GM18526 (cell line): ENCODE results near the gene CPEB3.

Source experiments
- POLR2A ChIP-seq: IDR thresholded peaks from 3 replicates; pipeline ENCODE4 v1.6.1; 2011; ENCODE audit not compliant: insufficient read length; ENCODE audit errors: extremely low read depth

The CPEB3 gene

GRCh38 chr10:92290076-92290836, 622 bp downstream of the CPEB3 start:
- no peak for TF ChIP-seq POLR2A

DNA sequence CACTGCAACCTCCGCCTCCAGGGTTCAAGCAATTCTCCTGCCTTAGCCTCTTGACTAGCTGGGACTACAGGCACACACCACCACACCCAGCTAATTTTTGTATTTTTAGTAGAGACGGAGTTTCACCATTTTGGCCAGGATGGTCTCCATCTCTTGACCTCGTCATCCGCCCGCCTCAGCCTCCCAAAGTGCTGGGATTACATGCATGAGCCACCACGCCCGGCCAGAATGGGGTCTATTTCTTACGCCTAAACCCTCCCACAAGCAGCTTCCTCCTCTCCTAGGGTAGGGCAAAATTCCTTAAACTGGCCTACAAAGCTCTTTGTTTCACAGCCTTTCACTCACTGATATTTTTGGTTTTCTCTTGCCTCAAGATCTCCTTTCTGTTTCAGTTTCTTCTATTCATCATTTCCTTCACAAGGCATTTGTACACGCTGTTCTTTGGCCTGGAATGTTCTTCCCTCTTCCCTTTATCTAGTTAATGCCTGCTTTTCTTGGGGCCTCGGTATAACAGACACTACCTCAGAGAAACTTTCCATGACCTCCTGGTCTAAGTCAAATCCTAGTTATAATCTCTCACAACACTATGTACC, 6.7 kb downstream of the CPEB3 start:
- TF ChIP-seq POLR2A = no peak

- TF ChIP-seq POLR2A = no peak
Measured at GRCh38 chr10:92278996-92279696, 11.7 kb downstream of the CPEB3 start.

GRCh38 chr10:92274071-92274470, 16.8 kb downstream of the CPEB3 start:
- no peak for TF ChIP-seq POLR2A

DNA sequence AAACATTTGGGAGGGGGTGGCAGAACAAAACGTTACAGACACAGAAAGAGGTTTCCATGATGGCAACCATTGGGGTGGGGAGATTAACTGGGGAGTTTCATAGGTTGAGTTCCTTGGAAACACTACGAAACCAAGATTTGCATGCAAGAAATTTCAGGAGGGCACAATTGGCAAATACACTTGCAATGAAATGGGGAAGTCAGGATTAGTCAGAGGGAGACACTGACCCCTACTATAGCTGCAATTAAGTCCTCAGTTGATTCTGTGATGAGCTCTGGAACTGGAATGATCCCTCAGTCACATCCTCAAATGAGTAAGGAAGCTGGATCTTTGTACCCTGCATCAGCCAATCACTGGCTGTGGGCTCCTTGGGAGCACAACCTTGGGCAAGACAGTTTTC, 22.1 kb downstream of the CPEB3 start:
- no peak for TF ChIP-seq POLR2A

GRCh38 chr10:92267343-92267742, 23.5 kb downstream of the CPEB3 start:
- no peak for TF ChIP-seq POLR2A

- TF ChIP-seq POLR2A = no peak
Measured at GRCh38 chr10:92265687-92266258, 25.1 kb downstream of the CPEB3 start.

DNA sequence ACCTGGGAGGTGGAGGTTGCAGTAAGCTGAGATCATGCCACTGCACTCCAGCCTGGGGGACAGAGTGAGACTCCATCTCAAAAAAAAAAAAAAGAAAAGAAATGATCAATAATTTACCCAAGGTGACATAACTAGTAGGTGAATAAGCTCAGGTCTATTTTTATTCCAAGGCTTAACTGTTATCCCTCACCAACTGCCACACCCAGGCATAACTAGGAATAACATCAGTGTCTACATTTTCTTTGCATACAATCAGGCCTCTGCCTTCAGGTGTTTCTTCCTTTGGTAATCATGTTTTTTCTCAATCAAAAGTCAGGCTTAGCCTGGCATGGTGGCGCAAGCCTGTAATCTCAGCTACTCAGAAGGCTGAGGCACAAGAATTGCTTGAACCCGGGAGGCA, 26.6 kb downstream of the CPEB3 start:
- TF ChIP-seq POLR2A = no peak

DNA sequence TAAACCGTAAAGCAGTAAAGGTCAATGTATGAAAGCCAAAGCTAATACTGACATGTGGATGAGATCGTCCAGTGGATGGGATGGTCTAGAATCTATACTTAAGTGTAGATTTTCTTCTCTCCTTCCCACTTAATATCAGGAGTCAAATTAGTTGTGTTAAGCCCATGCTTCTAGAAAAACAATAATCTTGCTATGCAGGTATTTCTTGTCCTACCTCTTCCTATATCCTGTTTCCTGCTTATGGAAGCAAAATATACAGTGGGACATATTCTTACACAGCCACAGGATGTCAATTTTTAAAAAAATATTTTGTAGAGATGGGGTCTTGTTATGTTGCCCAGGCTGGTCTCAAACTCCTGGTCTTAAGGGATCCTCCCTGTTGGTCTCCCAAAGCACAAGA, 27.5 kb downstream of the CPEB3 start:
- TF ChIP-seq POLR2A = no peak

GRCh38 chr10:92248566-92248965, 42.3 kb downstream of the CPEB3 start:
- no peak for TF ChIP-seq POLR2A

- no peak for TF ChIP-seq POLR2A
Measured at GRCh38 chr10:92244796-92245195, 46.1 kb downstream of the CPEB3 start.

GRCh38 chr10:92242910-92243671, 47.8 kb downstream of the CPEB3 start:
- TF ChIP-seq POLR2A = no peak

- no peak for TF ChIP-seq POLR2A
Measured at GRCh38 chr10:92242380-92242779, 48.5 kb downstream of the CPEB3 start.

GRCh38 chr10:92241501-92241900, 49.4 kb downstream of the CPEB3 start:
- no peak for TF ChIP-seq POLR2A

DNA sequence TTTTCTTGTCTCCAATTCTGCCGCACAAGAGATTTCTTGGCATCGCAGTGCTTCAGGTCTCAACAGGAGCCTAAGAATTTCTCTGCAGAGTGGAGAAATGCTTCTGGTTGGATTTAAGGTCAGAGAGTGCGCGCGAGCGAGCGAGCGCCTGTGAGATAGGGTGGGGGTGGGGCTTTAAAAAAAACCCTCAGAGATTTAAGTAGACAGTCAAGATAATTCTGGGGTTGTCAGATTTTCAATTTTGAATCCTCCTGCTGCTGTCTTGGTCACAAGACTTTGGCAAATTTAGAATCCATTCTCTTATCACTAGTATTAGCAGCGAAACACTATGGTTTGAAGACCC, 49.7 kb downstream of the CPEB3 start:
- no peak for TF ChIP-seq POLR2A
